Measurements from ENCODE around the gene CRYBB2. TPM values are rescaled to one million over a fixed set of nuclear protein-coding genes. Genes with fewer than 3 reads are reported as not detected.
"Not testable (repeated sequence)": the region's sequence is repeated elsewhere in the genome, so short reads cannot be mapped to it uniquely, and the experiment has no call there.

Gene CRYBB2
- total RNA-seq, 4 donors from 2014 or later: 0.45 TPM; not detected in 3

DNA sequence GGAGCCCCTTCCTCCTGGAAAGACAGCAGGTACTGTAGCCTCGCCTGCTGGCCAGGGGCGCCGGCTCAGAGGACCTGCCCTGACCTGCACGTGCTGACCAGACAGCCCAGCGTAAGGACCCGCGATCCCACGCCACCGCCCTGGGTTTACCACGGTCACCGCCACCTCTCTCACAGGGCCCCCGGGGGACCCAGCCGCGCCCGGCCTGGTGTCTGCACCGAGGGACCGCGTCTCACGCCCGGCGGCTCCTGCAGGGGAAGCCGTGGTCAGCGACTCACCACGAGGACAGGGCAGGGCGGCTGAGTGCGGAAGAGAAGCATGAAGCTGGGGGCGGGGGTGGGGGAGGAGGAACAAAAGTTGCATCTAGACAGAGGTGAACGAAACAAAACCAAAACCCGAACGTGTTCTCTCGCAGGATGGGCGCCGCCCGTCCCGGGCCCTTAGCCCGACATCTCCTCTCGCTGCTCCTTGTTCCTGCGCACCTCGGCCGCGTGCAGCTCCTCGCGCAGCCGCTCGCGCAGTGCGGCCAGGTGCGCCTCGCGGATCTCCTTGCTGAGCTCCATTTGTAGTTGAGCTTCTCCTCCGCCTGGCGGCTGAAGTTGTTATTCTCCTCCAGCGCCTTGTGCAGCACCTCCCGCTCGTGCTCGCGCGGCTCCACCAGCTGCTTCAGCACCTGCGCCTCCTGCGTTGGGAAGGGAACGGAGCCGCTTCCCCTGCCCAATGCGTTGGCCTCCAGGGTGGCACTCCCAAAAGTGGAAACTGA lies 40.4 kb upstream of the CRYBB2 start:
- H3K27ac ChIP-seq; H3K9me3 ChIP-seq; H3K4me3 ChIP-seq (replicated peaks in 1 of 3); H3K27me3 ChIP-seq: not testable (repeated sequence)
- TF ChIP-seq, protein P1, sequence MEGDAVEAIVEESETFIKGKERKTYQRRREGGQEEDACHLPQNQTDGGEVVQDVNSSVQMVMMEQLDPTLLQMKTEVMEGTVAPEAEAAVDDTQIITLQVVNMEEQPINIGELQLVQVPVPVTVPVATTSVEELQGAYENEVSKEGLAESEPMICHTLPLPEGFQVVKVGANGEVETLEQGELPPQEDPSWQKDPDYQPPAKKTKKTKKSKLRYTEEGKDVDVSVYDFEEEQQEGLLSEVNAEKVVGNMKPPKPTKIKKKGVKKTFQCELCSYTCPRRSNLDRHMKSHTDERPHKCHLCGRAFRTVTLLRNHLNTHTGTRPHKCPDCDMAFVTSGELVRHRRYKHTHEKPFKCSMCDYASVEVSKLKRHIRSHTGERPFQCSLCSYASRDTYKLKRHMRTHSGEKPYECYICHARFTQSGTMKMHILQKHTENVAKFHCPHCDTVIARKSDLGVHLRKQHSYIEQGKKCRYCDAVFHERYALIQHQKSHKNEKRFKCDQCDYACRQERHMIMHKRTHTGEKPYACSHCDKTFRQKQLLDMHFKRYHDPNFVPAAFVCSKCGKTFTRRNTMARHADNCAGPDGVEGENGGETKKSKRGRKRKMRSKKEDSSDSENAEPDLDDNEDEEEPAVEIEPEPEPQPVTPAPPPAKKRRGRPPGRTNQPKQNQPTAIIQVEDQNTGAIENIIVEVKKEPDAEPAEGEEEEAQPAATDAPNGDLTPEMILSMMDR (IDR thresholded peaks at IDR 0.05): peak in 1 of 6 experiments; percentile 23
- peaks cover 25 to 41% of the 10 kb centered on the region in 2 donors for H3K36me3 ChIP-seq
- WGBS, 2 donors: 79 to 83% methylated on average over 36 of the region's 63 CpGs
- intact Hi-C loops (cut with DNase I): loop anchor here (10.0 kb wide), 1 partner anchor 64 kb away; no protein-coding TSS in a partner anchor
- DNase-seq: peak in 1 of 2 donors; percentile 57
- H3K4me1 ChIP-seq: peaks cover 23 to 32% of the 10 kb centered on the region in 2 donors

DNA sequence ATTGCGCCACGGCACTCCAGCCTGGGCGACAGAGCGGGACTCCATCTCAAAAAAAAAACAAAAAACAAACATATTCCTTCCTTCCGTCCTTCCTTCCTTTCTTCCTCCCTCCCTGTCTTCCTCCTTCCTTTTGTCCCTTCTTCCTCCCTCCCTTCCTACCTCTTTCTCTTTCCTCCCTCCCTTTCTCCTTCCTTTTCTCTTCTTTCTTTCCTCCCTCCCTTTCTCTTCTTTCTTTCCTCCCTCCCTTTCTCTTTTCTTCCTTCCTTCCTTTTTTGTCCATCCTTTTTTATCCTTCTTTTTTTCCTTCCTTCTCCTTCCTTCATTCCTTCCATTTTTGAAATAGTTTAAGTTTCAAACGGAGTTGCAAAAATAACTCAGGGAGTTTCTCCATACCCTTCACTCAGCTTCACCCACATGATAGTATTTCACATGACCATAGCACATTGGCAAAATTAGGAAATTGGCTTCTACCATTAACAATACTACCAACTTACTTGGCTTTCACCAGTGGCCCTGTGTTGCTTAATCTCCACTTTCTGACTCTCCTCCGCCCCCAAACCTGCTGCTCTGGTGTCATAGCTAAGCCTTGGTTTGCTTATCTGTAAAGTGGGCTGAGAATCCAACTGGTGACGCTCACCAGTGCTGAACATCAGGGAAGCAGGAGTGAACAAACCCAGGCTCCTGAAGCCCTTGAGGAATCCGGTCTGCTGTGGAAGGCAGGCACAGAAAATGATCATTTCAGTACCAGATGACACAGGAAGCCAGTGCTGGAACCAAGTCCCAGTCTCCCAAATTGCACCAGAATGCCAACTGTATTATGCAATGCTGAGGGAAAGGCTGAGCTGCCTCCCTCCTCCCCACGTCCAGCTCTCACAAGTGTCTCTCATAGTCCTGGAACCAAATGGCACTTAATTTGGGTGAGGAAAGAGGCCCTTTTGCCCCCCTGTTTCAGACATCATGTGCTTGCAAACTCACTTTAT lies 37.0 kb upstream of the CRYBB2 start:
- Histone ChIP-seq H3K4me3 (replicated peaks in 1 of 3) (no peak overlapping the region), H3K4me1 (peaks cover 28 to 32% of the 10 kb centered on the region in 2 donors), H3K27me3 (no peaks in the 10 kb centered on the region), H3K36me3 (peaks cover 22% of the 10 kb centered on the region in 2 donors), H3K9me3 (no peaks in the 10 kb centered on the region), H3K27ac (peak overlapping the region; percentile 70 to 90 (median 76))
- peak; percentile 84 to 91 for DNase-seq
- TF ChIP-seq, protein P1 (IDR thresholded peaks at IDR 0.05): no peak
- TF ChIP-seq POLR2A (IDR thresholded peaks at IDR 0.05): no peak
- intact Hi-C loops (cut with DNase I): no loop called here
- 78% methylated on average over 9 of the region's 10 CpGs for WGBS, 2 donors

DNA sequence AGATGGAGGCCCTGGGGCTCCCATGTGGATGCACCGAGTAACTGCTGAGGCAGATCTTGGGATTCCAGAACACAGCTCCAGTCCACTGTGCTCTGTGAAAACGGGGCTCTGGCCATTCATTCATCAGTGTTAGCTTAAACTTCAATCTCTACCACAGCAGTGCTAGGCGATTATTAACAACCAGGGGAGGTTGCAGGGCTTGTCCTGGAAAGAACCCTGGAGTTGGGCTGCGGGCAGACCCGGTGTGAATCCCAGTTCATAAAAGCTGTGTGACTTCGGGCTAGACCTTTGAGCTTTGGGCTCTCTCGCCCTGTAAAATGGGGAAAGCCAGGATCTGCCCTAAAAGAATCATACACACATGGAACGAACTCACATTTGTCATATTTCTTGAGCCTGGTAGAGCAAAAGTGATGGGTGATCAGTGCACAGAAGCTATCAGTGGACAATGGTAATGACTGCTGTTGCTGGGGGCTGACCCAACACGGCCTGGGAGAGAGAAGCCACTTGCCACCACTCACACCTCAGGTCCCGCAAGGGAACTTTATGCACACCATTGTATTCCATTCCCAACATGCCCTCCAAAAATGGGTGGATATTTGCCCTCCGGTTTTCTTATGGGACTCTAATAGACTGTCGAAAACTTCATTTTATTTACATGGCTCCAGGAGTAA lies 35.4 kb upstream of the CRYBB2 start:
- WGBS, 2 donors: 92 to 93% methylated on average over 12 of the region's 12 CpGs
- Histone ChIP-seq H3K4me3 (replicated peaks in 1 of 3) (no peak overlapping the region), H3K27ac (peak overlapping the region; percentile 76 to 90 (median 85)), H3K4me1 (peaks cover 28 to 32% of the 10 kb centered on the region in 2 donors), H3K9me3 (no peaks in the 10 kb centered on the region), H3K36me3 (peaks cover 15% of the 10 kb centered on the region in 2 donors), H3K27me3 (no peaks in the 10 kb centered on the region)
- intact Hi-C loops (cut with DNase I): no loop called here
- no peak for DNase-seq
- TF ChIP-seq, protein P1 (IDR thresholded peaks at IDR 0.05): no peak
- no peak for TF ChIP-seq POLR2A (IDR thresholded peaks at IDR 0.05)

DNA sequence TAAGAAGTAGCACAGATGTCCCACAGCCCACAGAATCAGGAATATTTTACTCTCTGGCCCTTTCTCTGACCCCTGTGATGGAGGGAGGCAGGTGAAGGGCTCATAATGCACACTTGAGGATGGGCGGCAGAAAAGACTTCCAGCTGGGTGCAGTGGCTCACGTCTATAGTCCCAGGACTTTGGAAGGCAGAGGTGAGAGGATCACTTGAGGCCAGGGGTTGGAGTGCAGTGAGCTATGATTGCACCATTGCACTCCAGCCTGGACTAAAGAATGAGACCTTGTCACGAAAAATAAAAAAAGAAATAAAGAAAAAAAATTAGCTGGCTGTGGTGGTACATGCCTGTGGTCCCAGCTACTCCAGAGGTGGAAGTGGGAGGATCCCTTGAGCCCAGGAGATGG lies 33.3 kb upstream of the CRYBB2 start:
- Histone ChIP-seq H3K4me1 (peaks cover 18 to 22% of the 10 kb centered on the region in 2 donors), H3K9me3 (no peaks in the 10 kb centered on the region), H3K27ac (peak overlapping the region in 2 of 3 donors; percentile 13 to 76), H3K27me3 (no peaks in the 10 kb centered on the region), H3K36me3 (peaks cover 15 to 30% of the 10 kb centered on the region in 2 donors), H3K4me3 (replicated peaks in 1 of 3) (no peak overlapping the region)
- intact Hi-C loops (cut with DNase I): no loop called here
- no peak for TF ChIP-seq POLR2A (IDR thresholded peaks at IDR 0.05)
- TF ChIP-seq, protein P1 (IDR thresholded peaks at IDR 0.05): no peak
- 60 to 65% methylated on average over 3 of the region's 3 CpGs for WGBS, 2 donors
- DNase-seq: no peak
